Calu3 (cell line): ENCODE results near the gene SMTNL2. TPM values are rescaled to one million over a fixed set of nuclear protein-coding genes. Genes with fewer than 3 reads are reported as not detected.

Source experiments
- BruUV-seq: library from RNA; stranded (reverse); fragments of 400-500 nt; replicated peaks from 2 replicates; lab custom pipeline; 2021; lab: Mats Ljungman, UMichigan
- CTCF ChIA-PET: fragments of 300-600 bp; sonication (Branson Sonifier 250); formaldehyde crosslinking; loops from one replicate; lab custom pipeline; 2022; ENCODE audit warnings: antibody characterized with exemption; lab: Charles Lee
- DNase-seq: peaks from one replicate; pipeline ENCODE4 v3.0.0; 2022
- H3K27ac Mint-ChIP-seq: one replicate; pipeline ENCODE4 v1.8.0; 2022; ENCODE audit warnings: mixed read lengths; ENCODE audit not compliant: unreplicated experiment
- H3K27me3 Mint-ChIP-seq: one replicate; pipeline ENCODE4 v1.8.0; 2022; ENCODE audit warnings: mixed read lengths; ENCODE audit not compliant: unreplicated experiment
- H3K36me3 Mint-ChIP-seq: one replicate; pipeline ENCODE4 v1.8.0; 2022; ENCODE audit warnings: mild to moderate bottlenecking, moderate library complexity, mixed read lengths; ENCODE audit not compliant: insufficient read depth, unreplicated experiment
- H3K4me1 Mint-ChIP-seq: one replicate; pipeline ENCODE4 v1.8.0; 2022; ENCODE audit warnings: mild to moderate bottlenecking, low read depth, mixed read lengths; ENCODE audit not compliant: unreplicated experiment
- H3K4me3 Mint-ChIP-seq: one replicate; pipeline ENCODE4 v1.8.0; 2022; ENCODE audit warnings: mild to moderate bottlenecking, low read depth, moderate library complexity, mixed read lengths; ENCODE audit not compliant: unreplicated experiment
- H3K9me3 Mint-ChIP-seq: one replicate; pipeline ENCODE4 v1.8.0; 2022; ENCODE audit warnings: low read depth, mixed read lengths; ENCODE audit not compliant: unreplicated experiment
- CTCF ChIP-seq: fragments of 200-600 bp; IDR thresholded peaks from one replicate; pipeline ENCODE4 v1.8.0; 2022; ENCODE audit warnings: antibody characterized with exemption; ENCODE audit not compliant: unreplicated experiment
- intact Hi-C: fragments of 100-400 bp; cut with micrococcal nuclease; formaldehyde crosslinking; loops from one replicate; pipeline ENCODE4 v1.10.0; 2022; ENCODE audit not compliant: unreplicated experiment
- total RNA-seq: library from RNA; stranded (reverse); gene quantifications from 2 replicates; pipeline ENCODE4 v1.2.3, GENCODE V29; 2022

Gene SMTNL2
- total RNA-seq, 1 experiment from 2014 or later: not detected

GRCh38 chr17:4572131-4572530 is 12.2 kb upstream of the SMTNL2 start:
- CTCF ChIA-PET: no interaction called here
- no peak for DNase-seq
- Mint-ChIP-seq H3K27ac (no peak overlapping the region), H3K4me3 (no peak overlapping the region), H3K27me3 (peaks cover 30% of the 10 kb centered on the region), H3K9me3 (no peaks in the 10 kb centered on the region), H3K36me3 (no peaks in the 10 kb centered on the region), H3K4me1 (no peaks in the 10 kb centered on the region)
- no peak for TF ChIP-seq CTCF
- no TSS peak for BruUV-seq
- intact Hi-C loops: no loop called here

GRCh38 chr17:4573115-4573514 is 11.2 kb upstream of the SMTNL2 start:
- H3K9me3 Mint-ChIP-seq: no peaks in the 10 kb centered on the region
- H3K36me3 Mint-ChIP-seq: no peaks in the 10 kb centered on the region
- H3K27ac Mint-ChIP-seq: no peak overlapping the region
- BruUV-seq: no TSS peak
- H3K27me3 Mint-ChIP-seq: peaks cover 30% of the 10 kb centered on the region
- intact Hi-C loops: no loop called here
- no peak for DNase-seq
- CTCF ChIA-PET: interaction anchor here (0.7 kb wide), 1 partner anchor 89 kb away, joined by 6 read pairs; no protein-coding TSS in a partner anchor
- H3K4me1 Mint-ChIP-seq: no peaks in the 10 kb centered on the region
- no peak for TF ChIP-seq CTCF
- no peak overlapping the region for H3K4me3 Mint-ChIP-seq

- H3K9me3 Mint-ChIP-seq: no peaks in the 10 kb centered on the region
- DNase-seq: no peak
- no peak overlapping the region for H3K27ac Mint-ChIP-seq
- CTCF ChIA-PET: interaction anchor here (0.5 to 0.7 kb wide), 2 partner anchors 82 to 90 kb away, joined by 4 to 6 read pairs; no protein-coding TSS in a partner anchor
- intact Hi-C loops: no loop called here
- BruUV-seq: no TSS peak
- no peaks in the 10 kb centered on the region for H3K36me3 Mint-ChIP-seq
- H3K27me3 Mint-ChIP-seq: peaks cover 30% of the 10 kb centered on the region
- TF ChIP-seq CTCF: no peak
- no peaks in the 10 kb centered on the region for H3K4me1 Mint-ChIP-seq
- H3K4me3 Mint-ChIP-seq: no peak overlapping the region
Measured at GRCh38 chr17:4573669-4574068, 10.7 kb upstream of the SMTNL2 start.

- intact Hi-C loops: no loop called here
- Mint-ChIP-seq H3K9me3 (no peaks in the 10 kb centered on the region), H3K4me3 (no peak overlapping the region), H3K27me3 (peaks cover 28% of the 10 kb centered on the region), H3K36me3 (no peaks in the 10 kb centered on the region), H3K4me1 (no peaks in the 10 kb centered on the region), H3K27ac (no peak overlapping the region)
- BruUV-seq: no TSS peak
- CTCF ChIA-PET: interaction anchor here (0.5 kb wide), 1 partner anchor 82 kb away, joined by 4 read pairs; no protein-coding TSS in a partner anchor
- DNase-seq: no peak
- no peak for TF ChIP-seq CTCF
Measured at GRCh38 chr17:4574448-4575045, 9.8 kb upstream of the SMTNL2 start.
